Measurements from ENCODE around the gene PXT1.

The PXT1 gene

DNA sequence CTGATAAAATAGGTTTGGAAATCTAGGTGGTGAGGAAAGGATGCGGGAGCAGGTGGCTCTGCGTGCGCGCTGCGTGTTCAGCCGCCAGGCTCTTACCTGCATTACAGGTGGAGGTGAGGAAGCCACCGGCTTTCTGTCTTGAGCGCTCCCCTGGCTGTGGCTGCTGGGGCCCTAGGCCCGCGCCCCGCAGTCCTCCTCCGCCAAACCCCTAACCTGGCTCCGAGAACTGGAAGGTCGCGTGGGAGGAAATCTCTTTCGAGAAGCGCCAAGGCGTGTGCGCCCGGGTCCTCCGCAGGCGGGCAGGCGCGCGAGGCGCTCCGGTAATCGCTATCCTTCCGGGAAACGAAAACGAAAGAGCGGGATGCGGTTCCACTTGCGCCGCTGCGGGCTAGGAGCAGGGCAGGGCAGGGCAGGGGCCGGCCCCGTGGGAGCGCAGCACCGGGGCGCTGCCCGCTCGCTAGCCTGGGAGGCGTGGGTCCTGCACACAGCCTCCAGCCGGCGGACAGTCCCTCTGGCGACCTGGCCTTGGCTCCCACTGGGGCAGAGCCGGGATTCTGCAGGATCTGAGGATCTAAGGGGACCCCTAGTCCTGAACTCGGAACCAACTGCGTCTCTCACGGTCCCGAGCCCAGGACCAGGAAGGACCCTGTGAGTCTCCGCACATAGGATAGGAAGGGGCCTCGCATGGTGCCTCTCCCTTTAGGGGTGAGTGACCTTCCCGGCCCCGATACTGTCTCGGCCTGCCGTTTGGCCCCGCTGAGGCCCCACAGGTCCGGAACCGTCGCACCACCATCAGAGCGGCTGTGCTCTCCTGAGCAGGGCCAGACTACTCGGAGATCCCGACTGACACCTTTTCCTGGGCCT, 55.0 kb downstream of the PXT1 start, which contains the start of gene ETV7:
TSS of gene ETV7 (minus strand) at position 230 of the 864 bp plus-strand sequence. CDS start at position 102, 128 bp downstream.
- DNase-seq: peak; percentile 35 to 47

DNA sequence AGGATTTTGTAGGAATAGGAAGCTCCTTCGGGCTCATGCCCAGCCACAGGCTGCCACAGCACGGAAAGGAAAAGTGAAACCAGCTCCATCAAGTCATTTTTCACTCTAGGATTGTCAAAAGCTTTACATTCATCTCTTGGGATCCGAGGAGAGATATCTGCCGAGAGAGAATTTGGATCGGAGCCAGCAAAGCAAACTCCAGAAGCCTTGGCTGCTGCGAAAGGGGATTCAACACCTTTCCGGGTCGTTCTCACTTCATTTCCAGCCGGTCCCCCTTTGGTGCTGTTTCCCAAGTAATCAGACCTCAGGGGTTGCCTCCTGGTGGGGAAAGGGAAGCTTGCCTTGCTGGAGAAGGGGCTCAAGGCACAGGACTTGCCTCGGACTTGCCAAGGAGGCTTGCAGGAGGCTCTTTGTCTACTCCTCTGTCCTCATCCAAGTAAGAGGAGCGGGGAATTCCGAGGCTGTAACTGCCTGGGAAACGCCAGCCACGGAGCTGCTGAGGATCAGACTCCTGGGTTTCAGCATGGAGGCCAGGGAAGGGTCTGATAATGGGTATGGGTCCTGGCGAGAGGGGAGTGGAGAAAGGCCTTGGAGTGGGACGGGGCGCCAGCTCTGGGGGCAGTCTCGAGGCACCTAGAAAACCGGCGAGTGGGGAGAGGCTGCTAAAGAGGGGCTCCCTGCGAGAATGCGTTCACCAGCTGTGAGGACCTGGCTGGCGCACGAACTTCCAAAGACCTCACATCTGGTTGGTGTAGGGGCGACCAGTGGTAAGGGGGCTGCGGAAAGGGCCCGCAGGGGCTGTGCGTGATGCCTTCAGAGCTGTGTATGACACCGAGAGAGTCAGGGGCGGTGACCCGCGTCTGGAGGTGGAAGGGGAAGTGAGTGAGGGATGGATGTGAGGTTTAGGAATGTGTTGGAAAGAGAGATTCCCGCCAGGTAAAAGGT, 55.9 kb downstream of the PXT1 start:
- DNase-seq: peak in 1 of 2 donors; percentile 14

DNA sequence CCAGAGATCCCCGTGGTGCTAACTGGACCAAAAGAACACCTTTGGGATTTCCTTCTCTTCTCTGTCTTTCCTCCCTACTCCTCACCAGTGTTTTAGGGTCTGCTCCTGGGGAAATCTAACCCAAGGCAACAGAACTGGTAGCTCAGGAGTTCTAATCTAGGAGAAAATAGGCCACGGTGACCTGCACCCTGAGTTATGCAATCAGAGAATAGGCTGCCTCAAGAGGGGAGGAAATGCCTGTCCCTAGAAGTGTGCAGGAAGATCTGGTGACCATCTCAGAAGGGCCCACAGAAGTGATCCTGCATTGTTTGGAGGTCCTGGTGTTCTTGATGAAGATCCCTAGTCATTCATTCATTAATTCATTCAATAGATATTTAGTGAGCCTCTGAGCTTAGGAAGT, 58.6 kb downstream of the PXT1 start:
- DNase-seq: no peak

DNA sequence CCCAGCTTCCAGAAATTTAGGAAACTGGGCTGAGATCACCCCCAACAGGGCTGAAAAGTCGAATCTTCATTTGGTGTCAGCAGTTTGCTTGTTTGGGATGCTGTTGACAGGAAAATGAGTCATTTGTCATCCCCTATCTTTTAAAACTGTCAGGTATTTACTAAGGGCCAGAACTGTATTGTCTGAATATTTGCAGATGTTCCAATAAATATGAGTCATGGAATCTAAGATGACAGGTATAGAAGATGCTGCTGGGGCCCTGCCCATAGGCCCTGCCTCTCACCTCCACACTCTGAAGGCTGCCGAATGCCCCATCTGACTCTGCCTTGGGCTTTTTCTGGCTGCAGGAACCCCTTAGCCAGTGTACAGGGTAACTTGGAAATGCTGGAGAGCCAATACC, 59.0 kb downstream of the PXT1 start:
- no peak for DNase-seq

DNA sequence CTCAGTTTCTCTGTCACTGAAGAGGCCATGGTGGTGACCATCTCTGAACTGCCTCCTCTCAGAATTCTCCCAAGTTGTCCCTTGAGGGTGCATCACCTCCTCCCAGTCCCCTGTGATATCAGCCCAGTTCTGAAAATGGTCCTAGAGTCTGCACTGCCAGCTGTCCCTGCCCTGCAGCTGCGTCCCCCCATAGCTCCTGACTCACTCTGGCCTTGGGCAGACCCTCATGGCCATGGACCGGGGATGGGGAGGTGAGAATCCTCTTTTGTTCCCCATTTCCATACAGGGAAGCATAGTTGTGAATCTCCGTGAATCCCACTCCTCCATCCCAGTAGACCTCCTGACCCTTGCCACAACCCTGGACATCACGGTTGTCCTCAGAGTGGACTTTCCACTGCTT, 59.7 kb downstream of the PXT1 start:
- no peak for DNase-seq

DNA sequence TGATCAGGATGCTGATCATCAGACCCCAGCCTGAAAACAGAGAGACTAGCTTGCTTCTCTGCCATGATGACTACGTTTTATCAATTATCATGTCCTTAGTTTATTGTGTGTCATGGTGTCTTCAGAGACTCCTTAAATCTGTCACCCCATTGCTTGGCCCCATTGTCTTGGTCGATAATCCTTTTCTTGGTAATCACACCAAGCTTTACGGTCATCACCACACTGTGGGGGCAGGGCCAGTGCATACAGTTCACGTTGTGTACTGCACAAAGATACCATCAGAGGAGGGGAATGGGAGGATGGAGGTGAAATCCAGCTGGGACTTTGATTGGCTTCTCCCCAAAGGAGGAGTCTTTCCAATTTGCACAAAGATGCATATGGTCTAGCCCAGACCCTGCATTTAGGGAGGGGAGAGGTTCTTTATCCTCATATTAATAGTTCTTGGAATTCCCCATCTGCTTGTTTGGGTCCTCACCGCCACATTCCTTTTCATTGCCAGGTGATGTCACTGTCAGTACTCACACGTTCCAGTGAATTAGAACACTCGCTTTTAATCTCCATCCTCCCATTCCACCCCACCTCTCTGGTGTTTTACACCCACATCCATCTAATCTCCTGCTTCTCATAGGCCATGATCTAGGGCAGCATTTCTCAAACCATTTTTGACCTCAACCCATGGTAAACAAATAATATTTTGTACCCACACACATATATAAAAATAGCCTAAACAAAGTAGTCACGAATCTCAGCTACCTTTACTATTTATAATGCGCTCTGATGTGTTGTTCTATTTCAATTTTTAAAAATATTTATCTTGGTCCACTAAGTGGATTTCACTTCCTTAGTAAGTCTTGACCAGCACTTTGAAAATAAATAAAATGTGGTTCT, 60.9 kb downstream of the PXT1 start:
- DNase-seq: no peak

DNA sequence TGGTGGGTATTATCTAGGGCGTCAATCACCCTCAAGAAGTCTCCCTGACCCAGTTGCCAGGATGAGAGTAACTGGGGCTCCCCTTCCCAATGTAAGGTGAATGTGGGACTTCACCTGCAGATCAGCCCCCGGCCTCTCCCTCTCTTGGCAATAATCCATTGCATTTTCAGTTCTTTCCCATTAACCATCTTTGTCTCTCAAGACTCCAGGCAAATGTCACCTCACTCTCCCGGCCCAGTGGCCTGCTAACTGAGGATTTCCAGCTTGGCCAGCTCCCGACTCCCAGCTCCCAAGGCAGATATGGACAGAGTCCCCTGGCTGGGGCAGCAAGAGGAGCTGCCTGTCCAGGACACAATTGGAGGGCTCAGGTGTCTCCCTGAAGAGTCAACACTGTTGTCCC, 62.5 kb downstream of the PXT1 start:
- DNase-seq: no peak

DNA sequence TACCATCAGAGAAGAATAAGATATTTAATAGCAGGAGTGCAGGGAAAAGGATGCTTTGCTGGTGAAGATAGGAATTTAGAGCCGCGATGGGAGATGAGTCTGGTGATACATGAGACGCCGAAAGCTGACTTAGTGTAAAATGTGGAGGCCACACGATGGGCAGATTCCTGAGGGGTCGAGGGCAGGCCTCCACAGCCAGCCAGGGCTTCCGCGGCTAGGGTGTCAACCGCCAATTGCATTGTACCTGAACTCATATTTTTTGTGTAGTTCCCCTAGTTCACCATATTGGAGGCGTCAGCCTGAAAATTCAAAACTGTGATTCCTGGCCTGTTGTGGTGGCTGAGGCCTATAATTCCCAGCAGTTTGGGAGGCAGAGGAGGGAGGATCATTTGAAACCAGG, 63.7 kb downstream of the PXT1 start:
- no peak for DNase-seq

DNA sequence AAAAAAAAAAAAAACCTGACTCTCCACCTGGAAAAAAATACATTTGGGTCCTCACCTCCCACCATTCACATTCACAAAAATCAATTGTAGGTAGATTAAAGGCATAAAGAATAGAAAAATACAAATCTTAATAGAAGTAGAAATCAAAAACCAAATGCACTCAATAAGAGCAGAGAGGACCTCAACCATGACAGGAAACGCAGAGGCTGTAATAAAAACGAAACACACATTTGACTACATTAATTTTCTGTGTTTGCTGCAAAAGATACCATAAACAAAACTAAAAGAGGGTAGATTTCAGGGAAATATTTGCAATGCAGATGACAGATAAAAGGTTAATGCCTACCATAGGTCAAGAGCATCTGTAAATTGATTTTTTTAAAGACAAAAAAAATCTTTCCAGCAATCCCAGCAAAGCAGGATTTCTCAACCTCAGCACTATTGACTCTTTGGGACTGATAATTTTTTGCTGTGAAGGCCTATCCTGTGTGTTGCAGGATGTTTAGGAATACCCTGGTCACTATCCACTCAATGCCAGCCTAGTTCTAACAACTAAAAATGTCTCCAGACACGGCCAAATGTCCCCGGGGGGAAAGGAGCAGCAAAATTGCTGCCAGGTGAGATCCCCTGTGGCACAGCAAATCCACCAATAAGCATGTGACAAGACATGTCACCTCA, 64.3 kb downstream of the PXT1 start:
- DNase-seq: no peak

DNA sequence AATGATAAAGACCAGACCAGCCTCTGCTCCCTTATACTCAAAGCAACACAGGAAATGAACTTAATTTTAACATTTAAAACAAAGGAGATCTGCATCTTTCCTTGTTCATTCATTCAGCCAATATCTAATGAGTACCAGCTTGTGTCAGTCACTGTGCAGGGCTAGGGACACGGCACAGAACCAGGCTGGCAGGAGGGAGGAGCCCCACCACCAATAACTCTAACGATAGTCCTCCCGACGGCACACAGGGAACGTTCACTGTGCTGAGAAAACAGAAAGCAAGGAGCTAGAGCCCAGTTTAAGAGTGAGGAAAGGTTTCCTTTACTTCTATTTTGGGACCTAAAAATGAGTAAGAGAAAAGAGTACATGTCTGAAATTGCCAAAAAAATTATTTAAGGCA, 65.1 kb downstream of the PXT1 start:
- DNase-seq: no peak

DNA sequence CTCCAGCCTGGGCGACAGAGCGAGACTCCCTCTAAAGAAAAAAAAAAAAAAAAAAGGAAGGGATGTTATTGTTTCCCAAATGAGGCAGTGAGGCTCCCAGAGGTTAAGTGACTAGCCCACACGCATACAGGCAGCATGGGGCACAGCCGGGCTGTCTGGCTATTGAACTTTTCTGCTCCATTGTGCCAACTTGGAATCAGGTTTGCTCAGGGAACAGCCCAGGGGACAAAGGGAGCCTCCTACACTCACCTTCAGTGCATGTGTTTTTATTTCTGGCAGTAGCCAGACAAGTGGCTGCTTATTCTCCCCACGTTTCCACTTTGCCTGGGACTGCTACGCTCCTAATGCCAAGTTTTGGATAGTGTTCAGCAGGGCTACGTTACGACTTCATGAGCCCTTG, 65.9 kb downstream of the PXT1 start:
- DNase-seq: no peak

DNA sequence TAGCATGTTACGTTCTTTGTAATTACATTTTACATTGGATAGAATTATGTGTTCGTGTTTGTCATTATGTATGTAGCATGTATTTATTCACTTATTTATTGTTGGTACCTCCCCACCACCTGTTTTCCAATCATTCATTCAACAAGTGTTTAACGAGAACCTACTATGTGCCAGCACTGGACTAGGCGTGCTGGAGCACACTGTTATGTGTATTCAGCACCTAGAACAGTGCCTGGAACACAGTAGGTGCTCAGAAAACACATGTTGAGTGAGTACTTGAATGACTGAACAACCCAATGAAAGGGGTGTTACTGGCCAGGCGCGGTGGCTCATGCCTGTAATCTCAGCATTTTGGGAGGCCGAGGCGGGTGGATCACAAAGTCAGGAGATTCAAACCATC, 66.5 kb downstream of the PXT1 start:
- no peak for DNase-seq

DNA sequence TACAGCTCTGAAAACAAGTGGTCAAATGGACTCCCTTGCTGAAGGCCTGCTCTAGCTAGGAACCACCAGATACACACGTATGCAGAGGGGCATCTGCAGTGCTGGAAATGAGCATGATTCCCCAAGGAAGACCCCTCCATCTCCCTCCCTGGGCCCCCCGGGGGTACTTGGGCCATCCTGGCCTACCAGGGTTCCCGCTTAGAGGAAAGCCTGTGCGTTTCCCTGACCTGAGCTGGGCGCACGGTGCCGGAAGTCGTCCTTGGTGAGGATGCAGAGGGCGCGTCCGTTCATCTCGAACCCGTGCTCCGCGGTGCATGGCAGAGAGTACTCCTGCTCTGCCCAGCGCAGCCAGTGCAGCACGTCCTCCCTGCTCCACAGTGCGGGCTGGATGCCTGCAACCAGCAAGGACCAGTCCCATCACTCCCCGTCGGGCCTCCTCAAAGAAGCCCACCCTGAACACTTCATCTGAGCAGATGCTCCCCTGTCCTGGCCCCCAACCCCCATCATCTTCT, 67.0 kb downstream of the PXT1 start:
- DNase-seq: no peak

DNA sequence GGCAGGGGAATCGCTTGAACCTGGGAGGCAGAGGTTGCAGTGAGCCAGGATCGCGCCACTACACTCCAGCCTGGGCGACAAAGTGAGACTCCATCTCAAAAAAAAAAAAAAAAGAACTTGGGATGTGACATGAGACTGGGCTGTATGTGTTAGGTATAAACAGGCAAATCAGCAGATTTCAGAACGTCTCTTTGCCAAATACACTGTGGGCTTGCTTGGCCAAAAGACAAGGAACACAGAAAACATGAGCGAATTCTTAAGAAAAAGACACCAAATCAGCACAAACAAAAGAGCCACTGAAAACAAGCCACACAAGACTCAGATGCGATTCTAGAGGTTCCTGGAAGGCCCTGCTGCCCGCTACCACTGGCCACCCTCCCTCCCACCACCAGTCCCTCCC, 67.7 kb downstream of the PXT1 start:
- DNase-seq: no peak

DNA sequence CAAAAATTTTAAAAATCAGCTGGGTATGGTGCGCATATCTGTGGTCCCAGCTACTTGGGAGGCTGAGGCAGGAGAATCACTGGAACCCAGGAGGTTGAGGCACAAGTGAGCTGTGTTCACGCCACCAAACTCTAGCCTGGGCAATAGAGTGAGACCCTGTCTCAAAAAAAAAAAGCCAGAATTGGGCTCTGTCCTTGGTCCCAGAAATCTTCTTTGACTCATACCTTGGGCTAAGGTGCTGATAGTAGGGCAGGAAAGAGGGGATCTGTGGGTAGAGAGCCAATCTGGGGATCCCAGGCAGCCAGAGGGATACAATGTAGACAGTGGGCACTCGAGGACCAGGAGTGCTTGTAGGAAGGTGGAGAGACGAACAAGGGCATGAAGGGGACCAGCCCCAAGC, 68.5 kb downstream of the PXT1 start:
- no peak for DNase-seq

DNA sequence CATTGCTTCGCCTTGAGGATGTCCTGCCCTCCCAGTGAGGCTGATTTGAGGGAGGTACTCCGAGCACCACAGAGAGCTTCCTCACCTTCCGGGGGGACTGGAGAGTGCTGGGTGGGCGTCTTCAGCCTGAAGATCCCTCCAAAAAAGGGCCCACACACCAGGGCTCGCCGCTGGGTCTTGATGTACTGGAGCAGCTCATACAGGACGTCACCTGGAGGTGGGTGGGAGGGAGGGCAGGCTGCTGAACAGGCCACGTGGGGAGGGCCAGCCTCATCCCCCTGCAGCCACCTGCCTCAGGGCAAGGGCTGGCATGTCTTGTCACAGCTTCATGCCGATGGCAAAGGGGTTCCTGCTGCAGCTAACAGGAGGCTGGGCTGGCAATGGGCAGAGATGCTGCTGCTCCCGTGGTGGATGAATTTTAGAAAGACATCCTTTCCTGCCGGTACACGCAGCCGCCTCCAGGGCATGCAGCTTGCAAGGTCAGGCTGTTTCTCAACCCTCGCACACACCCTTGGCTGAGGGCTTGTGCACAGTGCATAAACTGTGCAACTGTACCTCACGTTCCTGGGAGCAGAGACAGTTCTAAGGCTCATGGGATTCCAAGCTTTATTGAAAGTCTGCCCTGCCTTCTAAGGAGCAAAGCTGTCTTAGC, 69.2 kb downstream of the PXT1 start:
- DNase-seq: no peak

DNA sequence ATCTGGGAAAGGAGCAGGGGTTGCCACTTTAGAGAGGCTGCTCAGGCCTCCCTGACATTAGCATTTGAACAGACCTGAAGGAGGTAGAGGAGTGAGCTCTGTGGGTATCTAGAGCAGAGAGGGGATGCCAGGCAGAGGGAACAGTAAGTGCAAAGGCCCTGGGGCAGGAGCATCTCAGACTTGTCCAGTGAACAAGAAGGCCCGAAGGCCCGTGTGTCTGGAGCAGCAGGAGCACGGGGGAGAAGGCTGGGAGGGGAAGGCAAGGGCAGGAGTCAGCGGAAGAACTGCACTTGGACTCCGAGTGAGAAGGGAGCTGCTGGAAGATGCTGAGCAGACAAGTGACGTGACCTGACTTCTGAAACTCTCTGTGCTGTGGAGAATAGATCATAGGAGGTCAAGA, 70.6 kb downstream of the PXT1 start:
- DNase-seq: no peak

DNA sequence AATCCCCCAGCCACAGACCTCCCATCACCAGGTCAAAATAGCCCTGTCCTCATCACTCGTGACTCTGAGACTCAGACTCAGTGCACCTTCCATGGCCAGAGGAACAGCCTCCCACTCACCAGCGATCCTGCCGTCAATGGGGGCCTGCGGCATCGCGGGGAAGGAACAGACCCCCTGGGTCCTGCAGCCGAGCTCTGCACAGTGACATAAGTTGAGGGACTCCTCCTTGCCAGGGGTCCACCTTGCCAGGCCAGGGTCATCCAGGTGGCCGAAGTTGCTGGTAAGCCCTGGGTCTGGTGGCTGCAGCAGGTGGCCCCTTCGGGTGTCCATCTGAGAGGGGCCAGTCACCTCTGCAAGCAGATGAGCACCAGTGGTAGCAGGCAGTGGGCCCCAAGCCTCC, 71.4 kb downstream of the PXT1 start:
- DNase-seq: no peak

DNA sequence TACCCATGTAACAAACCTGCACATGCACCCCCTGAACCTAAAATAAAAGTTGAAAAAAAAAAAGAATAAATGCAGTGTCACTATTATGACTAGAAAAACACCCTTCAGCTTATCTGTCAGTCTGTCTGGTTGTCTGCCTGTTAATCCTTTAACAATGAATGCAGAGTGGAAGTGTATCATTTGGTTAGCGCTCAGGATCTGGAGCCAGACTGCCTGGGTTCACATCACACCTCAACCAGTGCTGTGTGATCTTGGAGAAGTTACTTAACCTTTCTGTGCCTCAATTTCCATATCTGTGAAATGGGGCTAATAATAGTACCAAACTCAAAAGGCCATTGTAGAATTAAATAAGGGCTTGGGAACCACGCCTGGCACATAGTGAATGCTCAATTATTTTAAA, 72.0 kb downstream of the PXT1 start:
- DNase-seq: no peak

DNA sequence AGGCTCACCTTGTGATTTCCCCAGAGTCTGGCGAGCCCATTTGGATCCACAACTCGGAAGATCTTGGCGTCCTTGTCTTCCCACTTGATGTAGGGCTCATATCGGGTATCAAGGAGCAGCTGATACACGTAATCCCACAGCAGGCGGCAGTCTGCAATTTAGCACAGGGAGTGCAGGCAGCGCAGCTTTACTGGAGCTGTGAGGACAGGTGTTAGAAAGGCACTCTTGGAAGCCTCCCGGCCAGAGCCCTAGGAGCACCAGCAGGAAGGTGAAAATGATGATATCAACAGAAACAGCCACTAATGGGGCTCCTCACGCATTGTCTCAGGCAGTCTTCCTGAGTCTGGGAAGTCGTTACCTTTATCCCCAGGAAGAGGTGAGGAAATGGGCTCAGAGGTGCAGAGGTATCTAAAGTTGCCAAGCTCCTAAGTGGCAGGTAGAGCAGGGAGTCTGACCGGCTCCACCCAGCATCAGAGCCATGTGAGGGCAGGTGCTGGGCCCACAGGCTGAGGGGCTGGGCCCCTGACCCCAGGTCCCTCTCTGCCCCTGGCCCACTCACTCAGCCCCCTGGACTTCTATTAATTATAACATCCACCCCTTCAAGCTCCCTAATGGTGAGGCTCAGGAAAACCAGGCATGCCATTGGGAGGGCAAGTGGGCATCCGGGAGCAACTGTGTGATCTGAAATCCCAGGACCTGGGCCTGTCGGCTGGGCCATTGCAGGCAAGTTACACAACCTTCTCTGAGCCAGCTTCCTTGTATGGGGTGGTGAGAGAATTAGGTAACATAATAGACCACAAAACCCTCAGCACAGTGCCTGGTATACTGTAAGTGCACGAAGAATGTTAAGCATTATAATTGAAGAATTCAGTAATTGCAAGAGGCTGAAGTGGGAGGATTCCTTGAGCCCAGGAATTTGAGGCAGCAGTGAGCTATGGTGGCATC, 73.5 kb downstream of the PXT1 start:
- DNase-seq: peak in 1 of 2 donors; percentile 11
